Muscle layer of colon (tissue), 2 donors: ENCODE measurements around the gene ZNF829.

Experiments used
- H3K27ac ChIP-seq: one replicate; pipeline ENCODE4 v1.7.0; 2013; ENCODE audit warnings: low read depth, mild to moderate bottlenecking, low read length, moderate library complexity
- H3K27me3 ChIP-seq, 2 donors: one replicate each; pipeline ENCODE4 v1.7.0; 2013; ENCODE audit warnings: low read length in 2 of 2, mild to moderate bottlenecking in 2 of 2; ENCODE audit not compliant: insufficient read depth in 2 of 2, control insufficient read depth in 1 of 2
- H3K36me3 ChIP-seq: one replicate; pipeline ENCODE4 v1.7.0; 2013; ENCODE audit warnings: mild to moderate bottlenecking, low read length; ENCODE audit not compliant: insufficient read depth
- H3K4me1 ChIP-seq: one replicate; pipeline ENCODE4 v1.7.0; 2013; ENCODE audit warnings: mild to moderate bottlenecking, low read length; ENCODE audit not compliant: insufficient read depth
- H3K4me3 ChIP-seq, 2 donors: one replicate each; pipeline ENCODE4 v1.7.0; 2013; ENCODE audit warnings: low read length in 2 of 2, low read depth in 1 of 2, mild to moderate bottlenecking in 1 of 2, moderate library complexity in 1 of 2
- H3K9ac ChIP-seq: one replicate; pipeline ENCODE4 v1.7.0; 2013; ENCODE audit warnings: low read length
- H3K9me3 ChIP-seq: one replicate; pipeline ENCODE4 v1.7.0; 2013; ENCODE audit warnings: mild to moderate bottlenecking, low read length
- donor health status: abdominal sarcoma.
- donor health status: Adenocarcinoma of cecum.

The ZNF829 gene

GRCh38 chr19:36876993-36877938 lies 38.8 kb downstream of the ZNF829 start:
- H3K36me3 ChIP-seq = peaks cover 26% of the 10 kb centered on the region
- peak overlapping the region in 1 of 2 donors; percentile 25 for H3K4me3 ChIP-seq
- H3K27ac ChIP-seq = no peak overlapping the region
- H3K9ac ChIP-seq = no peak overlapping the region
- peaks cover 66% of the 10 kb centered on the region for H3K9me3 ChIP-seq
- no peaks in the 10 kb centered on the region for H3K4me1 ChIP-seq
- H3K27me3 ChIP-seq = no peaks in the 10 kb centered on the region

GRCh38 chr19:36851898-36852297 lies 64.2 kb downstream of the ZNF829 start:
- peaks cover 13% of the 10 kb centered on the region for H3K4me1 ChIP-seq
- H3K9me3 ChIP-seq = peaks cover 7% of the 10 kb centered on the region
- peak overlapping the region; percentile 83 for H3K9ac ChIP-seq
- H3K4me3 ChIP-seq = peak overlapping the region in 1 of 2 donors; percentile 100
- H3K27ac ChIP-seq = no peak overlapping the region
- peaks cover 4% of the 10 kb centered on the region for H3K36me3 ChIP-seq
- no peaks in the 10 kb centered on the region for H3K27me3 ChIP-seq

- peak within 1 kb of the TSS; percentile 75 to 100 for H3K4me3 ChIP-seq
- peaks cover 13% of the 10 kb centered on the region for H3K4me1 ChIP-seq
- H3K27me3 ChIP-seq = no peaks in the 10 kb centered on the region
- H3K27ac ChIP-seq = peak within 1 kb of the TSS; percentile 80
- H3K9me3 ChIP-seq = peaks cover 7% of the 10 kb centered on the region
- peak within 1 kb of the TSS; percentile 83 for H3K9ac ChIP-seq
- H3K36me3 ChIP-seq = peaks cover 4% of the 10 kb centered on the region
Observed at GRCh38 chr19:36850559-36851442, 65.3 kb downstream of the ZNF829 start, which contains the start of gene ZNF345. Gene ZNF345 (plus strand): TSS chr19:36850876. CDS start chr19:36876831, 25,955 bp downstream.

- Histone ChIP-seq H3K27me3 (no peaks in the 10 kb centered on the region), H3K36me3 (peaks cover 4% of the 10 kb centered on the region), H3K4me3 (peak overlapping the region; percentile 75 to 100), H3K27ac (peak overlapping the region; percentile 80), H3K4me1 (peaks cover 13% of the 10 kb centered on the region), H3K9me3 (peaks cover 7% of the 10 kb centered on the region), H3K9ac (peak overlapping the region; percentile 83)
Observed at GRCh38 chr19:36849701-36850558, 66.2 kb downstream of the ZNF829 start.

- H3K27me3 ChIP-seq = no peaks in the 10 kb centered on the region
- no peak overlapping the region for H3K27ac ChIP-seq
- no peak overlapping the region for H3K9ac ChIP-seq
- H3K9me3 ChIP-seq = no peaks in the 10 kb centered on the region
- peaks cover 13% of the 10 kb centered on the region for H3K4me1 ChIP-seq
- H3K4me3 ChIP-seq = no peak overlapping the region
- H3K36me3 ChIP-seq = no peaks in the 10 kb centered on the region
Observed at GRCh38 chr19:36847968-36848367, 68.1 kb downstream of the ZNF829 start.

GRCh38 chr19:36838784-36839324 lies 77.2 kb downstream of the ZNF829 start:
- peaks cover 10% of the 10 kb centered on the region for H3K4me1 ChIP-seq

More at GRCh38 chr19:36838784-36839324, 77.2 kb downstream of the ZNF829 start:
- H3K4me3 ChIP-seq = peak overlapping the region; percentile 67 to 84
- H3K27me3 ChIP-seq = no peaks in the 10 kb centered on the region
- H3K36me3 ChIP-seq = no peaks in the 10 kb centered on the region
- H3K9me3 ChIP-seq = peaks cover 10% of the 10 kb centered on the region
- H3K9ac ChIP-seq = peak overlapping the region; percentile 55
- peak overlapping the region; percentile 70 for H3K27ac ChIP-seq
